GM18507 (cell line): Measurements from ENCODE around the gene CAPZA1.

ENCODE experiments used
- DNase-seq: peaks from one replicate; pipeline ENCODE4 v3.0.0; 2011; ENCODE audit warnings: low read depth; ENCODE audit not compliant: insufficient read length; ENCODE audit errors: extremely low spot score
- FAIRE-seq: peaks from 2 replicates; lab custom pipeline; 2011; peaks lifted over from hg19 to GRCh38; lab: Jason Lieb, UNC

The CAPZA1 gene

DNA sequence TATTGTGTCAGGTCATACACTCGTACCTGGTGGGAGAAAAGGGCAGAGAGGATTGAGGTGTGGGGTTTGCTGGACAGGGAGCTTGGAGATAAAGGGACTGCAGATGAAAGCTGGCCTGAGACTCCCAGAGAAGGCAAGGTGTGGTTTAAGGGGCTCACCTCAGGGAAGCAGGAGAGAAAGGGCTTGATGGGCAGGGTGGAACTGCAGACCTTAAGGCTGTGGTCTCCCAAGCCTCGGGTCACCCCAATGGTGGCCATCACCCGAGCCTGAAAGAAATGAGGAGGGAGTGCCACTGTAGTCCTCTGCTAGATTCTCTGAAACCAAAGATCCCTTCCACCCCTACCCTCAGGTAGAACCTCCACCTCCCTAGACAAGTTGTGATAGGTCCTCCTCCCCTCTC is 91.0 kb downstream of the CAPZA1 start:
- FAIRE-seq = no peak
- no peak for DNase-seq

DNA sequence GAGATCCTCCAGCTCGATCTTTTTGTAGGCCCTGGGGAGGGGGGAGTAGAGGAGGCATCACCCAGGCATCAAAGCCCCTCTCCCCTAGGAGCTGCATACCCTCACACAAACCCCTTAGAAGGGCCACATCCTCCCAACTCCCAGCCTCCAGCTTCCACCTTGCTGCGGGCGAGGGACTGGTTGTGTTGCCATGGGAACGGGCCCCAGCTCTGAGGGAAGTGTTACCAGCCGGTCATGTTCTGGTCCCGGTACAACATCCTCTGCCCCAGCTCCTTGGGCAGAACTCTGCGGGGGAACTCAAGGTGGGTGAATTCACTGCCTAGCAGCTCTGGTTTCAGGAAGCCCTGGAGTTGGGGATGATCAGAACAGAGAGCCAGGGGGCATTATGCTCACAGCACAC is 91.4 kb downstream of the CAPZA1 start:
- FAIRE-seq = no peak
- no peak for DNase-seq

DNA sequence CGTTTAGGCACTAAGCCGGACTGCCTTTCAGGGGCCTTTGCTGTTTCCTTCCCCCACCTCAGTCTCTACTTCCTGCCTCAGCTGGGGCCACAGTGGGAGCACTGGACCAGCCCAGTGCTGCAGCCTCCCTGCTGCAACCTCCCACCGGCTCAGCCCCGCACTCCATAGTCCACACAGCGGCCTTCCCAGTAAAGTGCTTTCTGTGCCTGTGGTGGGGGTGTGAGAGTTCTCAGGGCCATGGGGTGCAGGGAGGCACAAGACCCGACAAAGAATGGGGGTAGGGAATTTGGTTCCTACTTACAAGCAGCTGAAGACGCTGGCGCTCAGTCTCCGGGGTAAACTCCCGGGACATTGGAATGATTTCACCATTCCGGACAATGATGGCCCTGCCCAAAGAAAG is 92.0 kb downstream of the CAPZA1 start:
- no peak for FAIRE-seq
- no peak for DNase-seq

DNA sequence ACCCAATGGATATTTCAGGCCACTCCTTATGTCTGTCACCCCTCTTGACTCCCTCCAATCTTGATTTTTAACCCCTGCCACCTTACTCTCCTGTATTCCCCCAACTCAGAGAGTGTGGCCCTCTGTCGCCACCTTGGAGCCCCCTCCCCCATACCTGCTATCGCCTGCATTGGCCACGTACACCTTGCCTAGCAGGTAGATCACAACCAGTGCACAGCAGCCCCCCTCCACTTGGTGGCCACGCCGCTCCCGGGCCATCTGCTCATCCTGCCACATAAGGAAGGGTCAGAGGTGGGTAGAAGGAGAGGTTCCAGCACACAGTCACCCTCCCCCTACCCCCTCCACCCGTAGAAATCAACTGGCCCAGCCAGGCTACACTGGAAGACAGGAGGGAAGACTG is 92.6 kb downstream of the CAPZA1 start:
- no peak for FAIRE-seq

DNA sequence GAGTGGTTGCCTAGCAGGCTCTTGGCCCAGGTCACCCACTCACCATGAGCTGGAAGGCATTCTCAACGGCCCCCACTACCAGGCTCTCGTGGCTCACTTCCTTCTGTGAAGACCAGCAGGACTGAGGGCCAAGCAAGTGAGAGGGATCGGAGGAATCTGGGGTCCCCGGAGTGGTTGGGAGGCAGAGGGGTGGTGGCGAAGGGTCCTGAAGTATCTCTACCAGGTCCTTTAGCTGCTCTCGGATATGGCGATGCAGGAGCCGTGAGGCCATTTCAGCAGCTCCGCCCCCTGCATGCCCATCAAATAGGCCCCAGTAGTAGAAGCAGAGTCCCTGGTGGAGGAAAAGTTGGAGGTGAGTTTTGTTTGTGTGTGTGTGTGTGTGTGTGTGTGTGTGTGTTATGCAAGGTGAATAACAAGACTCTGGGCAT is 93.1 kb downstream of the CAPZA1 start:
- no peak for DNase-seq
- no peak for FAIRE-seq

More for the DNA sequence above, 92.6 kb downstream of the CAPZA1 start:
- no peak for DNase-seq

DNA sequence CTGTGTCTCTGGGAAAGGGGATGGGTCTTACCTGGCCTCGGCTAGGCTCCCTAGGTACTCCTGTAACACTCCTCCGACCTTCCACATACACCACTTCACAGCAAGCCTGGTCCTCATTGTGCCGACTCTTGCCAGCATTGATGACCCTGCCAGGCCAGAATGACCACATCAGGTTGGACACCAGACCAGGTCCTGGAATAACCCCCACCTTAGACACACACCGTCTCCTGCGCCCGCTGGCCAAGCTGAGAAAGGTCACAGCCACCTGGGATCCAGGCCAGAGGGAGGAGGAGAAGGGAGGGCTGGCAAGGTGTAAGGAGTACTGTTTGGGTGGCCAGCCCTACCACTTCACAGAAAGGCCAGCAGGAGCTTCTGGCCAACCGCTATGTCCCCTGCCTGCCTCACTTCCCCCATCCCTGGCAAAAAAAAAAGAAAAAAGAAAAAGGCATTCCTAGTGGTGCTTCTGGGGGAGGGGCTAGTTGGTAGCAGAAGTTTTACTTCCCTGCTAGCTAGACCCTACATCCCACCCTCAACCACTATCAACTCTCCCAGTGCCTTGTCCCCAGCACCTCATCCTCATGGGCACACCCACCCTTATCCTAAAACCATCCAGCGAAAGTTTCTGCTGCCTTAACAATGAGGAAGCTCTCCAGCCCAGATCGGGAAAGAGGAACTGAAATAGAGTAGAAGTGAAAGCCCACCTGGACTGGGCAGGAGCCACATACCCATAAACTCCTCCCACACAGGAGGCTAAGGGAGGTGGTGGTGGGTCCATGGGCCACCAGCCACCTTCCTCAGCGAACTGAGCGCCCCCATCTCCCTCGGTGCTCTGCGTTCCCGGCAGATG is 94.1 kb downstream of the CAPZA1 start:
- DNase-seq (no peak), FAIRE-seq (peak; percentile 80)

DNA sequence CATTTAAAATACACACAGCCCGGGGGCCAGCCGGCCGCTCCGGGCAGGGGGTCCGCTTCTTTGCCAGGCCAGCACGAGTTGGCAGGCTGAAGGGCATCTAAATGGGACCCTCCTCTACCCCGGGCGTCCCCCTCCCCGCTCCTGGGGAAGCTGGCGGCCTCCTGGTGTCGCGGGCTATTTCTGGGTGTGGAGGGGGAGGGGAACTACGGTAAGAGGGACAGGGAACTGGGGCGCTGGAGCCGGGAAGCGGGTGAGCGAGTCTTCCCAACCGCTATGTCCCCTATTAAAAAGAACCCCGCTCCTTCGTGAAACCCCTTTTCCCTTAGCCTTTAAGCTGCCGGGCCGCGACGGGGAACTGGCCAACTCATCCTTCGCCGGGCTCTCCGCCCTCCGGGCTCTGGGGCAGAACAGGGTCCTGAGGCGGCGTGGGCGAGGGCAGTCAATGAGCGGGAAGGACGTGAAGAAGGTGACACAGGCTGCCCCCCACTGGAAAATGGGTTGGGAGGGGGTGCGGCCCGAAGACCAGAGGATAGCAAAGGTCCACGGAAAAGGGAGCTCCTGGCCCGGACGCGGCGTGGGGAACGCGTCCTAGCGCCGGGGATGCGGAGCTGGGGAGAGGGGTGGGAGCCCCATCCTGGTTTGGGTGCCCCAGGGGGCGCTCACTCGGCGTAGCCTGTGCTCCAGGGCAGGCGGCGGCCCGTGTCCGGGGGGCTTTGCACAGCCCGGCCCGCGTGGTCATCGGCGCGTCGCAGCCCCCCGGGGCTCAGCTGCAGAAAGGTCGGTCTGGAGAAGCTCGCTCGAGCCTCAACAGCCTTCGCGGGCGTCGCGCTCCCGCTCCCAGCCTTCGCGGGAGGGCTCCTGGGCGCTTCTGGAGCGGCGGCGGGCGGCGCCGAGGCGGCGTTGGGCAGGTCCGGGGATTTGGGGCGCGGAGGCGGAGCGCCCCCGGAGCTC is 95.0 kb downstream of the CAPZA1 start:
- no peak for DNase-seq
- no peak for FAIRE-seq

DNA sequence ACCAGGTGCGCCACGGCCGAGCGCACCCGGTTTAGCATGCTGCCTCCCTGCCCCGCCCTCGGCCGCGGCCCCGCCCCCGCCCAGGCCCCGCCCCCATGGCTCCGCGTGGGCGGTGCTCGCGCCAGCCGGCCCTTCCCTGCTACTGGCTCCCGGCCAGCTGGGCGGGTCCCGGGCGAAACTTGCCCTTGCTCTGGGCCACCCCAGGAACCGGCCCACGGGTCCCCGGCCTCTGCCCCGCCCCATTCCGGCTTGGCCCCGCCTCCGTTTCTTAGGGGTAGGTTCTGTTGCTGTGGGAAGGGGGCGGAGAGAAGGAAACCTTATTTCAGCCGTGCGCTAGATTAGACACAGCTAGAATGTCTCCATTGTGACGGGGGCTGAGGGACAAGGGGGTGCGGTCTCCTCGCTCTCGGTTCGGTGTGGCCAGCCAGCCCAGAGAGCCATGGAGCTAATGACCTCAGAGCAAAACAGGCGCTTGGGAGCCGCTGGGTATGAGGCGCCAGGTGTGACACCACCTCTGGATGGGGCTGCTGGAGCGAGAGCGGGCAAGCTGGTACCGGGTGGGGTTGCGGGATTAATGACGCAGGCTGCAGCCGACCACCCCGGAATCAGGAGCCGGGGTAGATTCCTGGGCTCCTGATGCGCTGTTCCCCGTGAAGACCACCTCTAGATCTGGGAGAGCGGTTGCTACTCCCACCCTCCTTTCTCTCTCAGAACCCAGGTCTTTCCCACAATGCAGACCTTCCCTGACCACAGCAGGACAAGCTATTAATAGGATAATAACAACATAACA is 95.8 kb downstream of the CAPZA1 start, which contains the start of gene PPM1J:
TSS of gene PPM1J (minus strand) at position 69 of the 790 bp plus-strand sequence. CDS start at position 38, 31 bp downstream.
- FAIRE-seq (peak; percentile 89), DNase-seq (peak; percentile 97)

DNA sequence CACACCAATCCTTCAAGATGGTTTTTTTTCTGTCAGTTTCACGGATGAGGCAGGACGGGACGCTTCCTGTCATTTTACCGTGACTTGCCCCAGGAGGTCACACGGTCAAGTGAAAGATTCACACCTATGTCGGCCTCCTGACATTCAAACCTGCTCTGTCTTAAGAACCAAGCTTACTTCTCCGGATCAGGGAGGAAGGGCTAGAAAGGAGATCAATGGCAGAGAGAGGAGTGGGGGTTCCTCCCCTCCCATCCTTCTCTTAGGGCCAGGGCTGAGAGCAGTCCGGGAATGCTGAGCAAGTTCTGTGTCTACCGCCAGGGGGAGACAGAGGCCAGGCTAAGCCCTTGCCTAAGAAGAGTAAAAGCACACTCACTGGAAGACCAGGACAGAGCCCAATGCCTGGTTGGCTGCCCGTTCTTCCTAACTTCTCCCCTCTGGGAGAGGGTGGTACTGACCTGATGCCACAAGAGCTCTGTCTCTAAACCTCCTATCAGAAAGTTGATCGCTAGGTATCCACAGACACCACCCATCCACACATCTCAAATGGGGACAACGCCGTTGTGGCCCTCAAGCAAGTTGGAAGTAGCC is 96.6 kb downstream of the CAPZA1 start:
- peak; percentile 51 for DNase-seq
- peak; percentile 94 for FAIRE-seq

DNA sequence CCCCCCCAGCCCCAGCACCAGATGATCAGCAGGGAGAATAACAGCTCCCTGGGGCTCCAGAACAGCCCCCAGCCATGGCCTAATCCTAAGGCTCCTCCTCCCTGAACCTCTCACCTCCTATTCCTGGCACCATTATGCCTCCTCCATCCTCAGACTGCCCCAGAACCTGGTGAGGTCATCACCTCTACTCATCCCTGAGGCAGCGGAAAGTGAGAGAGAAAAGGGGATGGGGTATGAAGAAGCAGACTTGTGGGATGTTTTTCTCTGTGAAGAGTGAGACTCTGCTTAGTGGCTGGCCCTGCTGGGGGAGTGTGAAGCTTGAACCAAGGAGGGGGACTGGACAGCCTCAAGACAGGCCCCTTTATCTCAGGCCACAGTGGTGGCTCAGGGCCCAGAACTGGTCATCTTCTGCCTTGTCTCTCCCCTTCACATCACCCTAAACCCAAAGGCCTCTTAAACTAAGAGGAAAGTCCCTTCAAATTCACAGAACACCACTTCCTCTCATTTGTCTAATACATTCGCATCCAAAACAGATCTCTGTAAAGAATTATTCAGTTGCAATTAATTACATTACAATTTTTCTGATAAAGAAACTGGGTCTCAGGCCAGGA is 97.7 kb downstream of the CAPZA1 start:
- no peak for DNase-seq
- FAIRE-seq = no peak

DNA sequence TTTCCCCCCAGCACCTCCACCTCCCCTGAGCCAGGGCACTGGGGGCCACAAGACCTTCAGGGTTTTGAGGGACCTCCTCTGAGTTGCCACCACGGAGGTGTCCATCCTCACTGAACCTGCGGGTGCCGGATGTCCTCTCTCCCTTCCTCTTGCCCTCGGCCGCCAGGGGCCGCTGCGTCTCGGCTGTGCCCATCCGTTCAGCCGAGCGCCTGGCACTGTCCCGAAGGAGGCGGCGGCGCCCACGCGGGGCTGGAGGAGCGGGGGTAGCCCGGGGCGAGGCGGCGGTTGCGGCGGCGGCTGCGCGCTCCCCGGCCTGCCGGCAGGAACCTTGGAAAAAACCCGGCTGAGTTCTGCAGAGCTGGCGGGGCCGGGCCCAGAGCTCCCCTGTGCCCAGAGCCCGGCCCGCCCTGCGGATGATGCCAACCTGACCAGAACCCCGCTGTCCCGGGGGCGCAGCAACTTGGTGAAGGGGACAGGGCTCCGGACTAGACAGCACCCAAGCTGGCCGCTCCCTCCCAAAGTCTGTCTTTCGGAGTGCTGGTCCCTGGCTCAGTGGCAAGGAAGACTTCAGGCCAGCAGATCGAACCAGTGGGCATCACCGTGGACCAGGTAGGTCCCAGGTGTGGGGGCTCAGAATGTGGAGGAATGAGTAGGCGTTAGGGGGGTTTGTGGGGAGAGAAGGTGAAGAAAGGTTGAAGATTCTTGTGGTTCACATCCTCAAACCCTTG is 99.2 kb downstream of the CAPZA1 start:
- peak; percentile 31 for FAIRE-seq

DNA sequence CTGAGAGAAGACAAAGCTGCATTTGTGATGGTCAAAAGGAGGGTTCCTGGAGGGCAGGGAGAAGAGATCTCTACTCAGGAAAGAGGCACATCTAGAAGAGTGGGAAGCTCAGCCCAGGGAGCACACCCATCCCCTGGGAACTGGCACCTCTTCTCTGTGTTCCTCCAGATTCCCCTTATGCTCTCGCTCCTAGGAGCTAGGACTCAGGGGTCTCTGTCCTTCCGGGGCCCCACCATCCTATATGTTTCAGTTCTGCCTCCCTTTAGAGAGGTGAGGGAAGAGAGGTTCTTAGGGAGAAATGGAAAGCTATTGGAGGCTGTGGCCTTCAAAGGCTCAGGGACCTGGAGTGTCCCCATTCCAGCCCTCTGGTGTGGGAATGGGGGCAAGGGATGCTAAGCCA is 100.1 kb downstream of the CAPZA1 start:
- no peak for DNase-seq
- no peak for FAIRE-seq

More for the DNA sequence above, 99.2 kb downstream of the CAPZA1 start:
- DNase-seq = peak; percentile 49

DNA sequence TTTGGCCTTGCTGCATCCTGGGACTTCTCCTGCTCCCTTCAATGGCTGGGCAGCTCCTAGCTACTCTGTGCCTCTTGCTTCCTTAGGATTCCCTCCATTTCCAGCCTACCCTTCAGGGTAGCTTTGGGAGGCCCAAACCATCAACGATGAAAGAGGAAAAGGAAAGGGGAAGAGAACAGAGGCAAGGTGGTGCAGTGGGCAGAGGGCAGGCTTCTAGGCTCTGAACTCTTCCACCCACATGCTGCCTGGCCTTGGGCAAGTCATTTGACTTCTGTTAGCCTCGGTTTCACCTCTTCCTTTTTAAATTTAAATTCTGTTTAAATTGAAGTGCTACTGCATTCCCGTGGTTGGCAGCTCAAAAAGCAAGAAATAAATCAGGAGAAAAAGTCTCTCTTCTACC is 101.2 kb downstream of the CAPZA1 start:
- no peak for DNase-seq
- FAIRE-seq = no peak
